ENCODE measurements around the gene SQSTM1.

Gene SQSTM1

DNA sequence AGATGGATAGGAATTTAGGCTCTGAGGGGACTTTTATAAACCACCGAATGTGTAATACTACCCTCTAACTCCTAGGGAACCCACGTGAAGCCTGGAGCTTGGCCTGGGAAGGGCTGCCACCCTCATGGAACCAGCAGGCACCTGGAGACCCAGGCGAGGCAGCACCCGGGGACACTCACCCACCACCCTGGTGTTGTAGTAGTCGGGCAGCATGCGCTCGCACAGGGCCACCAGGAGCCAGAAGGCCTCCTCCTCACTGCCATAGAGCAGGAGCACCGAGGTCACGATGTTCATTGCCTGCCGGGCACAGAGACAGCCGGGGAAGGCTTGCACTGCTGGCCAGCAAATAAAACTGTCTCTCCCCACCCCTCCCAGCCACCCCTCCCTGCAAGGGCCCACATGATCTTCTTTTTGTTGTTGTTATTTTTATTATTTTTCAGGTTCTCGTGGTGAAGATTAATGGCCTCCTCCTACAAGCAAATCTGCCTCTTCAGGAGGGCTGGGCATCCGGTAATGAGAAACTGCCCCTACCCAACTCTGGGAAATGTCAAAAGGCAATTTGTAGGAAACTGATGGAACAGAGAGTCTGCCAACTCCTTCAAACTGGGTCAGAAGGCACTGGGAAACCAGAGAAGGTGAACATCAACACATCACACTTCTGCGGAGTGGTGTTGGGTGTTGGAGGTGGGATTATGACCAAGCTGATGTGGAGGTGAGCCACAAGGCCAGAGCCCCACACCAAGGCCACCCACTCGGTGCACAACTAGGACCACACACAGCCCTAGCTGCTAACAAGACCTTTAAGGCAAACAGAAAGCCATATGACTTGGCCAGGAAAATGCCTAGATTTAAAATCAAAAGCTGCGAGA, 55.3 kb downstream of the SQSTM1 start:
- DNase-seq = no peak

DNA sequence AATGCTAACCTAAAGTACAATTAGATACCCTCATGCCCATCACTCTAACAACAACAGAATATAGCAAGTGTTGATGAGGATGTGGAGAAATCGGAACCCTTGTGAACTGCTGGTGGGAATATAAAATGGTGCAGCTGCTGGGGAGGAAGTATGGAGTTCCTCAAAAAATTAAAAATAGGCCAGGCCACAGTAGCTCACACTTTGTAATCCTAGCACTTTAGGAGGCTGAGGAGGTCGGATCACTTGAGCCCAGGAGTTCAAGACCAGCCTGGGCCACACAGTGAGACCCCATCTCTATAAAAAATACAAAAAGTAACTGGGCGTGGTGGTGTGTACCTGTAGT, 55.9 kb downstream of the SQSTM1 start:
- no peak for DNase-seq

GRCh38 chr5:179878222-179879002, 57.7 kb downstream of the SQSTM1 start:
- DNase-seq = no peak

DNA sequence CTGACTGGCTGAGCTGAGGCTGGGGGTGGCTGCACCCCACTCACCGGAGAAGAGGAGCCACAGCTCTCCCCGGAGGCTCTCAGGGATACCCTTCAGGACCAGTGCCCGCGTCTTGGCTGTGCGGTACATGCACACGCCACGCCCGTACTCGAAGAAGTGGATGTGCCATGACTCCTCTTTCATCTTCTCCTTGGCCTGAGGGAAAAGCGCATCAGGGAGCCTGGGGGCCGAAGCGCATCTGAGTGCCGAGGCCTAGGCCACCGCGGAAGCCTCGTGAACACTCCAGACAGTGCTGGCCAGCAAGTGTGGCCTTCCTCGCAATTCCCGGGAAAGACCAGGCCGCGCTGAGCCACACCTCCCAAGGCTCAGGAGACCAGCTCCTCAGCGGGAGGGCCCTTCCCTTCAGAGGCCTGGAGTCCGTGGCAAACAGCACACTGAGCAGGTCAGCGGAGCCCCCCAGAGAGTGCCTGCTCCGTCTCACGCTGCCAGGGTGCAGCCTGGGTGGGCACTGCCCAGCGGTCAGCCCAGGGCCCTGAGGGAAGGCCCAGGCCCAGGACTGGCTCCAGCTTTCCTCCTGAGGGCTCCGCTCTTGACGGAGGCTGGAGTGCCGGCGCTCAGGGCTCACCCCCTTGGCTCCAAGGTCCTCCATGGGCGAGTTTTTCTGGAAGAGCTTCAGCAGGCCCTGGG, 58.4 kb downstream of the SQSTM1 start:
- DNase-seq = no peak

DNA sequence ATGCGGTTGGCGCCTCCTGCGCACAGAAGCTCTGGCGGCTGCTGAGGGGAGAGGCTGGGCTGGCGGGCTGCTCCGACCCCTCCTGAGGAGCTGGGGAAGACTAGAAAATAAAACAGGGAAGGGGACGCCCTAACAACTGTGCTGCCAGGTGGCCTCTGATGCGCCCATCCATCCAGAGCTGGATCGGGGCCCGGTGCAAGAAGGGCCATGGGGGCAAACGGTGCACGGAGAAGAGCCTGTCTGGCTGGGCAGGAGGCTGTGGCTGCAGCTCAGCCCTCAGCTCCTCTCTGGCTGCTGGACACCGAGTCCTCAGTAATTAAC, 58.9 kb downstream of the SQSTM1 start:
- no peak for DNase-seq

DNA sequence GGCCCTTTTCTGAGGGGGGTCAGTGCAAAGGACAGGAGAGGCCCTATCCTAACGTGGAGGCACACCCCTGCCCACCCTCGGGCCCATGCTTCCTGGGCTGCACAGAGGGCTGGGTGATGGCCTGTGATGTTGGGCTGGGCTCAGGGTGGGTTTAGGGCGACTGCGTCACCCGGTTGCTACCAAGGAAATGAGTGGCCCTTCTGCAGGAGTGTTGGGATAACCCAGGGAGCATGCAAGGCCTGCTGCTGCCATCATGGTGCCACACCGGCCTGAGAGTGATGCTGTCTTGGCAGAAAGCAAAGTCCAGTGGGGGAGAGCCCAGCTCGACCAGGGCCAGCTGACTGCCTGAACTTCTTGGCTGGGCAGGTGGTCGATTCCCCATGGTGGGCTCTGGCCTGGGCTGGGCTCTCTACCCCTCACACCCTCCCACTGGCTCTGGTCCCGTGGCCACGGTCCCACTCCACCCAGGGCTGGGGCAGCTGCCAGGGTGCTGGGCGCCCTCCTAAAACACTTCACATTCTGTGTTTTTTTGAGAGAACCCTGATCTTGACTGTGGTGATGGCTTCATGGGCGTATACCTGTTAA, 59.5 kb downstream of the SQSTM1 start:
- no peak for DNase-seq

GRCh38 chr5:179880848-179881590, 60.3 kb downstream of the SQSTM1 start:
- DNase-seq = no peak

DNA sequence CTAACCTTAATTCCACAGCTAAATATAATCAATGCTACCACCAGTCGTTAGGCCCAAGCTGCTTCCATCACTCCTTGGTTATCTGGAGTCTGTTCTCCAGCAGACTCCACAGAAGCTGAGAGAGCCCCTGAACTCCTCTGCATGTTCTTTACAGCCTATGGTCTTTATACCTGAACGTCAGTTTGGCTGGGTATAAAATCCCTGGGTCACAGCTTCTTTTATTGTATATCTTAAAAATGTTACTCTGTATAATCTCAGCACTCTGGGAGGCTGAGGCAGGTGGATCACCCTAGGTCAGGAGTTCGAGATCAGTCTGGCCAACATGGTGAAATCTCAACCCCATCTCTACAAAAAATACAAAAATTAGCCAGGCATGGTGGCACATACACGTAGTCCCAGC, 61.6 kb downstream of the SQSTM1 start:
- no peak for DNase-seq

- DNase-seq = no peak
Observed at GRCh38 chr5:179883163-179883562, 62.5 kb downstream of the SQSTM1 start.

GRCh38 chr5:179885491-179886090, 64.9 kb downstream of the SQSTM1 start:
- no peak for DNase-seq

- no peak for DNase-seq
Observed at GRCh38 chr5:179886190-179886911, 65.6 kb downstream of the SQSTM1 start.

DNA sequence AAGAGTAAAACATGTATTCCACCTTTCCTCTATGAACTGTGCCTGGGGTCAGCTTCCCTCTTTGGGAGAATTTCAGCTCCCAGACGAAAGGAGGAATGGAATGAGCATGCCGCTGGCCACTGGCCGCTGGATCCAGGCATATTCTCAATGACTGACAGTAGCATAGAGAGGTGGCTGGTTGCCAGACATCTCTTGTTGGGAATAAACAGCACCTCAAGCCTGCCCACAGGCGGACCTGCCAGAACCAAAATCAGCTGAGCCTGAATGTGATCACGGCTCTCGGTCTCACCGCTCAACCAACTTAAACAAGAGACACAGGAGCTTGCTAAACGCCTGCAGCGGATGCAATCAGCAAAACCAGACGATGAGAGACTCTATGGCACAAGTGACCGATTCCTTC, 66.4 kb downstream of the SQSTM1 start:
- DNase-seq = no peak
